Stimulated activated CD4-positive, alpha-beta T cell treated with anti-CD3 and anti-CD28 coated beads, Interleukin-2, amount 100 ng/mL, for 24 hours (primary cell): ENCODE results near the gene VDAC1.
A peak's percentile ranks its signal among the peaks of the same experiment; 100 is the strongest.
"Not testable (repeated sequence)": the region's sequence is repeated elsewhere in the genome, so short reads cannot be mapped to it uniquely, and the experiment has no call there.

ENCODE experiments used
- DNase-seq, 2 donors: peaks; one replicate each; pipeline ENCODE4 v3.0.0-alpha.2; 2020

The VDAC1 gene

GRCh38 chr5:133938039-133938821, 66.5 kb downstream of the VDAC1 start:
- DNase-seq: no peak

- DNase-seq: not testable (repeated sequence)
Observed at GRCh38 chr5:133937628-133938027, 67.1 kb downstream of the VDAC1 start.

GRCh38 chr5:133936651-133937015, 68.1 kb downstream of the VDAC1 start:
- no peak for DNase-seq

- DNase-seq: not testable (repeated sequence)
Observed at GRCh38 chr5:133935991-133936650, 68.7 kb downstream of the VDAC1 start.

- DNase-seq: no peak
Observed at GRCh38 chr5:133935667-133935940, 69.2 kb downstream of the VDAC1 start.

- DNase-seq: no peak
Observed at GRCh38 chr5:133934822-133935666, 69.7 kb downstream of the VDAC1 start.

- DNase-seq: no peak
Observed at GRCh38 chr5:133934311-133934710, 70.5 kb downstream of the VDAC1 start.

- no peak for DNase-seq
Observed at GRCh38 chr5:133933670-133934295, 71.0 kb downstream of the VDAC1 start.

GRCh38 chr5:133933169-133933509, 71.6 kb downstream of the VDAC1 start:
- DNase-seq: no peak

GRCh38 chr5:133932441-133933168, 72.2 kb downstream of the VDAC1 start:
- no peak for DNase-seq

GRCh38 chr5:133931546-133931945, 73.2 kb downstream of the VDAC1 start:
- no peak for DNase-seq

GRCh38 chr5:133930813-133931090, 74.0 kb downstream of the VDAC1 start:
- no peak for DNase-seq

- DNase-seq: peak; percentile 76 to 78
Observed at GRCh38 chr5:133930061-133930812, 74.5 kb downstream of the VDAC1 start.

GRCh38 chr5:133928587-133929393, 76.0 kb downstream of the VDAC1 start:
- peak in 1 of 2 donors; percentile 17 for DNase-seq

- no peak for DNase-seq
Observed at GRCh38 chr5:133927300-133928180, 77.2 kb downstream of the VDAC1 start.

GRCh38 chr5:133926489-133927299, 78.1 kb downstream of the VDAC1 start:
- no peak for DNase-seq

GRCh38 chr5:133925866-133926488, 78.8 kb downstream of the VDAC1 start:
- DNase-seq: no peak

- no peak for DNase-seq
Observed at GRCh38 chr5:133925269-133925668, 79.5 kb downstream of the VDAC1 start.
